OCI-LY7 (cell line): Measurements from ENCODE around the gene TPD52L1.

Experiments used
- CTCF ChIP-seq: fragments of 200-600 bp; sonication (generic); conservative IDR thresholded peaks from 2 replicates; pipeline ENCODE4 v1.5.1; 2014; ENCODE audit warnings: mild to moderate bottlenecking, antibody characterized with exemption, low read length, moderate library complexity, mixed read lengths
- EZH2phosphoT487 ChIP-seq: fragments of 200-600 bp; sonication (generic); IDR thresholded peaks from 2 replicates; pipeline ENCODE4 v1.6.1; 2018; ENCODE audit warnings: low read depth, borderline replicate concordance, mild to moderate bottlenecking, mixed run types, antibody characterized with exemption, low read length, moderate library complexity, mixed read lengths

GRCh38 chr6:125120054-125120590, 33.5 kb upstream of the TPD52L1 start:
- no peak for TF ChIP-seq CTCF
- no peak for TF ChIP-seq EZH2phosphoT487
